ENCODE data around the gene RNASEH1. TPM values are rescaled to one million over a fixed set of nuclear protein-coding genes. Genes with fewer than 3 reads are reported as not detected.

RNASEH1 gene
- total and polyA plus RNA-seq, 5 donors, result 17.3 to 21.2 (median 20.0) TPM

DNA sequence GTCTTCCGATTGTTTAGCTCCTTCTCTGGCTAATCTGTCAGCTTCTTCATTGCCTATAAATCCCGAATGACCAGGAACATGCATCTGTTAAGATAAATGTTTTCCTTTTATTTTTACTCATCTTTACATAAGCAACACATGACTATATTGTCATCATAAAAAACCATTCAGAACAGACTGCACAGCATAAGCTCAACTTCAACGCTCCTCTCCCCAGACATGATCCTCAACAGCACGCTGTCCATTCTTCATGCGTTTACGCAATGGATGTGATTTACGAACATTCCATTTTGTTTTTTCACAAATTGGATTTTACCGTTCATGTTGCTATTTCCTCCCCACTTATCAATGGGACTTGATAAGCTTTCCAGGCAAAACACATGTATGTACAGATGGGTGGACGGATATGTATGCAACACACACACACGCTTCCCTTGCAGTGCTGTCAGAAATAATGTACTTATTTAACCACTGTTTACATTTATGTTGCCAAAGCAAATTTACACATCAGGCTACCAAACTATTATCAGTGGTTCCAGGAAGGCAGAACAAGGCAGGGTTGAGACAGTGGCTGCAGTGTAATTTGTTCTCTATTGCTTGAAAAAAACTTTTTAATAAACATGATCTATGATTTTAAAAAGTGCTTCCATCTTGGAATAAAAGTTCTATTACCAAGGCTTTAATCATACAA lies 12.2 kb downstream of the RNASEH1 start:
- DNase-seq, result no peak
- ATAC-seq, result no peak
- no peak overlapping the region for H3K4me3 ChIP-seq (ENCODE audit: low read length)
- no peaks in the 10 kb centered on the region for H3K27me3 ChIP-seq (ENCODE audit: control insufficient read depth, insufficient read depth)
- intact Hi-C loops (cut with DNase I), result no loop called here
- WGBS, result 92% methylated on average over 10 of the region's 10 CpGs
- no peaks in the 10 kb centered on the region for H3K9me3 ChIP-seq (ENCODE audit: control insufficient read depth, low read length)
- no peak overlapping the region for H3K27ac ChIP-seq (ENCODE audit: low read length)
- no peaks in the 10 kb centered on the region for H3K4me1 ChIP-seq (ENCODE audit: control insufficient read depth, insufficient read depth, low read length)

GRCh38 chr2:3543023-3543683 lies 15.0 kb downstream of the RNASEH1 start:
- H3K9me3 ChIP-seq (ENCODE audit: control insufficient read depth, low read length), result no peaks in the 10 kb centered on the region
- intact Hi-C loops (cut with DNase I), result no loop called here
- no peaks in the 10 kb centered on the region for H3K27me3 ChIP-seq (ENCODE audit: control insufficient read depth, insufficient read depth)
- H3K4me3 ChIP-seq (ENCODE audit: low read length), result no peak overlapping the region
- peak overlapping the region; percentile 48 for H3K27ac ChIP-seq (ENCODE audit: low read length)
- 63% methylated on average over 6 of the region's 6 CpGs for WGBS
- DNase-seq (no peak), ATAC-seq (peak; percentile 40 to 71)
- H3K4me1 ChIP-seq (ENCODE audit: control insufficient read depth, insufficient read depth, low read length), result no peaks in the 10 kb centered on the region

GRCh38 chr2:3542107-3542506 lies 16.0 kb downstream of the RNASEH1 start:
- ATAC-seq, result no peak
- no peak overlapping the region for H3K27ac ChIP-seq (ENCODE audit: low read length)

GRCh38 chr2:3539836-3540235 lies 18.3 kb downstream of the RNASEH1 start:
- H3K4me1 ChIP-seq (ENCODE audit: control insufficient read depth, insufficient read depth, low read length), result peaks cover 5% of the 10 kb centered on the region
- 84% methylated on average over 9 of the region's 9 CpGs for WGBS
- H3K9me3 ChIP-seq (ENCODE audit: control insufficient read depth, low read length), result no peaks in the 10 kb centered on the region
- no peaks in the 10 kb centered on the region for H3K27me3 ChIP-seq (ENCODE audit: control insufficient read depth, insufficient read depth)
- H3K27ac ChIP-seq (ENCODE audit: low read length), result no peak overlapping the region
- intact Hi-C loops (cut with DNase I), result no loop called here
- DNase-seq, result no peak
- H3K4me3 ChIP-seq (ENCODE audit: low read length), result no peak overlapping the region
- ATAC-seq, result no peak

More at GRCh38 chr2:3542107-3542506, 16.0 kb downstream of the RNASEH1 start:
- intact Hi-C loops (cut with DNase I), result no loop called here
- Histone ChIP-seq H3K9me3 (ENCODE audit: control insufficient read depth, low read length) (no peaks in the 10 kb centered on the region), H3K4me3 (ENCODE audit: low read length) (no peak overlapping the region), H3K4me1 (ENCODE audit: control insufficient read depth, insufficient read depth, low read length) (no peaks in the 10 kb centered on the region), H3K27me3 (ENCODE audit: control insufficient read depth, insufficient read depth) (no peaks in the 10 kb centered on the region)
- WGBS, result 93% methylated on average over 5 of the region's 5 CpGs
- DNase-seq, result no peak

- 59% methylated on average over 16 of the region's 16 CpGs for WGBS
- ATAC-seq (peak; percentile 61 to 67), DNase-seq (peak; percentile 69 to 87 (median 84))
- Histone ChIP-seq H3K27ac (ENCODE audit: low read length) (peak overlapping the region; percentile 98), H3K9me3 (ENCODE audit: control insufficient read depth, low read length) (no peaks in the 10 kb centered on the region), H3K4me3 (ENCODE audit: low read length) (peak overlapping the region; percentile 35), H3K27me3 (ENCODE audit: control insufficient read depth, insufficient read depth) (no peaks in the 10 kb centered on the region), H3K4me1 (ENCODE audit: control insufficient read depth, insufficient read depth, low read length) (peaks cover 5% of the 10 kb centered on the region)
- intact Hi-C loops (cut with DNase I), result no loop called here
These were observed 21.2 kb downstream of the RNASEH1 start for GRCh38 chr2:3536682-3537632.

DNA sequence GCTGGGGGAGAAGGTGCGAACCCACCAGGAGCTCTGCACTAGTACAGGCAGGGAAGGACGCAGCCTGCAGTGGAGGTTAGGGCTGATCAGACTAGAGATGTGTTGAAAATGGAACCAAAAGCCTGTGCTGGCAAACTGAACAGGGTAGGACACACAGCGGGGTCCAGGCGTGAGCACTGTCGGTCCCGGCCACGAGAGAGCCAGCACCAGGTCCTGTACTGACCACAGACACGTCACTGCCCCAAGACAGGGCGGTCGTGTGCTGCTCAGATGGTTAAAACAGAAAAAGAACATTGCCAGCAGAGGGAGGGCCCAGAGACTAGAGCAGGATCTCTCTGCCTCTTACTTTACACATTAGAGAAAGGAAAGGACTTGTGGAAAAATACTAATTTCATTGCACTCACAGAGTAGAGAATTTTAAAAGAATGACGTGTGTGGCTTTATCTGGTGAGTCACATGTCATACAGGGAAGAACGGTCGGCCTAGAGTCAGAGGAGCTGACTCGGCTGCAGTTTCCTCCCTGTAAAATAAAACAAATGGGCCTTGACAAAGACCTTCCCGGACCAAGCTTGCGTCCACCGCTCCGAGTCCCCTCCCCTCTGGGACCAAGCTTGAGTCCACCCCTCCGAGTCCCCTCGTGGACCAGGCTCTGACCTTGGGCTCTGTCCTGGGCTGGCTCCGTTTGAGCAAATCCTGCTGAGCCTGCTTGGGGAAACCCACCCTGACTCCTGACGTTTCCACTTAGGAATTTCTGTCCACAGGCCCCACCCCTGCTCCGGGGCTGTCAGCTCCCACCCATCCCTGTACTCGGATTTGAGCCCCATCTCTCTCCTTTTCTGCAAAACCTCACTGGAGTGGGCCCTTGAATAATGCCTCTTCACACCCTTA lies 22.1 kb downstream of the RNASEH1 start:
- Histone ChIP-seq H3K27ac (ENCODE audit: low read length) (peak overlapping the region; percentile 98), H3K9me3 (ENCODE audit: control insufficient read depth, low read length) (no peaks in the 10 kb centered on the region), H3K27me3 (ENCODE audit: control insufficient read depth, insufficient read depth) (no peaks in the 10 kb centered on the region), H3K4me1 (ENCODE audit: control insufficient read depth, insufficient read depth, low read length) (peaks cover 5% of the 10 kb centered on the region), H3K4me3 (ENCODE audit: low read length) (peak overlapping the region; percentile 35)
- DNase-seq (peak; percentile 84 to 91 (median 86)), ATAC-seq (peak; percentile 89 to 90)
- intact Hi-C loops (cut with DNase I), result no loop called here
- WGBS, result 14% methylated on average over 24 of the region's 24 CpGs

GRCh38 chr2:3535467-3535793 lies 22.7 kb downstream of the RNASEH1 start:
- H3K27ac ChIP-seq (ENCODE audit: low read length), result peak overlapping the region; percentile 98
- WGBS, result 49% methylated on average over 5 of the region's 5 CpGs
- H3K27me3 ChIP-seq (ENCODE audit: control insufficient read depth, insufficient read depth), result no peaks in the 10 kb centered on the region
- intact Hi-C loops (cut with DNase I), result no loop called here
- H3K9me3 ChIP-seq (ENCODE audit: control insufficient read depth, low read length), result no peaks in the 10 kb centered on the region
- DNase-seq, result peak in 1 of 3 donors; percentile 60
- peak overlapping the region; percentile 35 for H3K4me3 ChIP-seq (ENCODE audit: low read length)
- peaks cover 5% of the 10 kb centered on the region for H3K4me1 ChIP-seq (ENCODE audit: control insufficient read depth, insufficient read depth, low read length)
- ATAC-seq, result no peak

- H3K9me3 ChIP-seq (ENCODE audit: control insufficient read depth, low read length), result no peaks in the 10 kb centered on the region
These were observed 23.8 kb downstream of the RNASEH1 start for GRCh38 chr2:3534251-3534814.

GRCh38 chr2:3533836-3534235 lies 24.3 kb downstream of the RNASEH1 start:
- ATAC-seq, result no peak
- H3K27ac ChIP-seq (ENCODE audit: low read length), result peak overlapping the region; percentile 33
- intact Hi-C loops (cut with DNase I), result no loop called here
- H3K4me1 ChIP-seq (ENCODE audit: control insufficient read depth, insufficient read depth, low read length), result peaks cover 5% of the 10 kb centered on the region
- no peaks in the 10 kb centered on the region for H3K27me3 ChIP-seq (ENCODE audit: control insufficient read depth, insufficient read depth)
- no peak for DNase-seq
- H3K9me3 ChIP-seq (ENCODE audit: control insufficient read depth, low read length), result no peaks in the 10 kb centered on the region
- WGBS, result 79% methylated on average over 6 of the region's 6 CpGs
- H3K4me3 ChIP-seq (ENCODE audit: low read length), result no peak overlapping the region

More at GRCh38 chr2:3534251-3534814, 23.8 kb downstream of the RNASEH1 start:
- WGBS, result 97% methylated on average over 24 of the region's 24 CpGs
- DNase-seq (peak in 1 of 3 donors; percentile 63), ATAC-seq (no peak)
- Histone ChIP-seq H3K27me3 (ENCODE audit: control insufficient read depth, insufficient read depth) (no peaks in the 10 kb centered on the region), H3K4me1 (ENCODE audit: control insufficient read depth, insufficient read depth, low read length) (peaks cover 5% of the 10 kb centered on the region), H3K4me3 (ENCODE audit: low read length) (no peak overlapping the region), H3K27ac (ENCODE audit: low read length) (peak overlapping the region; percentile 33)
- intact Hi-C loops (cut with DNase I), result no loop called here

DNA sequence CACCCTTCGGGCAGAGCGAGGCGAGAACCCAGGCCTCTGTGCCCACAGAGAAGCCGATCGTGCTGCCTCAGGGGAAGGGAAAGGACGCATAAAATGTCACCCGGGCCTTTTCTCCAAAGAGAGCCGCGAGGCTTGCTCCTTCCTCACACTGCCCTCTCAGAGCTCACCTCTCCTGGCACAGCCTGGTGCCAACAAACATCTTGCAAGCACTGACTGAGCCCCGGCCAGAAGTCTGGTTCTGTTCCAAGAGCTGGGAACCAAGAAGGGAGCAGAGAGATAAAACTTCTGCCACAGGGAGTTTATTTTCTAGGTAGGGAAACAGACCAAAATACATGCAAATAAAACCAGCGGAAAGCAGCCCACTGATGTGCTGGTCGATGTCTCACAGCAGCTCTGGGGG lies 25.2 kb downstream of the RNASEH1 start:
- H3K4me3 ChIP-seq (ENCODE audit: low read length), result no peak overlapping the region
- H3K27me3 ChIP-seq (ENCODE audit: control insufficient read depth, insufficient read depth), result no peaks in the 10 kb centered on the region
- peak overlapping the region; percentile 58 for H3K27ac ChIP-seq (ENCODE audit: low read length)
- intact Hi-C loops (cut with DNase I), result no loop called here
- no peaks in the 10 kb centered on the region for H3K9me3 ChIP-seq (ENCODE audit: control insufficient read depth, low read length)
- 76% methylated on average over 12 of the region's 12 CpGs for WGBS
- no peak for DNase-seq
- ATAC-seq, result no peak
- H3K4me1 ChIP-seq (ENCODE audit: control insufficient read depth, insufficient read depth, low read length), result peaks cover 5% of the 10 kb centered on the region
